GM19328 (cell line): ENCODE data around the gene WDFY1.

ENCODE experiments used
- ATAC-seq: cut with Tn5 transposase; IDR thresholded peaks from one replicate; pipeline ENCODE4 v1.9.1; 2021; ENCODE audit warnings: mild to moderate bottlenecking, moderate library complexity; ENCODE audit not compliant: unreplicated experiment

Gene WDFY1

GRCh38 chr2:223930103-223930976 is 14.8 kb downstream of the WDFY1 start:
- no peak for ATAC-seq

GRCh38 chr2:223929571-223930102 is 15.5 kb downstream of the WDFY1 start:
- no peak for ATAC-seq

DNA sequence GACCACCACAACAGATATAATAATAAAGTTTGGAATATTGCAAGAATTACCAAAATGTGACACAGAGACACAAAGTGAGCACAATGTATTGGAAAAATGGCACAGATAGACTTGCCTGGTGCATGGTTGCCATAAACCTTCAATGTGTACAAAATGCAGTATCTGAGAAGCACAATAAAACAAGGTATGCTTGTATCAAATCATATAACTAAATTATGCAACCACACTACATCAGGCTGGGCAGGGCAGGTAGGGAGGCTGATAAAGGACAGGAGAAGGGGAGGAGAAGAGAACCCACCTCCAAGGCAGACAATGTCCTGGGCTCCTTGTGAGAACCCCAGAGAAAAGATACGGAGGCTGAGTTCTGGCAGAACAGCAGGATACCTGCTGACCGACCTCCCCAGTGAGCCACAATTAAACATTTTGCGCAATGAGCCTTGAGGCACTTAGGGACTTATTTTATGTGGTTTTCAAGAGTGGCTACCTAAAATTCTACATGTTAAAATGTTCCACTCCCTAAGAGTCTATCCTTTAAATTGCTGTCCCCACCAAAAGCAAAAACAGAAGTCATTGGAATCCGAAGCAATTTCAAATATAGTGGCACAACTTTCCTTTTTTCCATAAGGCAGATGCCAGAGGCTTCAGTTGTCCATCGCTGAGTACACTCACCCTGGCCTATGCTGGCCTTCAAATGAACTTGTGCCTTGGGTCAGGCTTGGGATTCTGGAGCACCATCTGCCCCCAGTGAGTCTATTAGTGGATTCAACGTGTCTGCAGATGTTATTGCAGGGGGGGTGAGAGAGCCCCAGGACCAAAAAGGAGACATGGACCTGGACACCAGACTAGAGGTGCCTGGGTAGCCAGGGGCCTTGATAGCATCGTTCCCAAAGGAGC is 16.8 kb downstream of the WDFY1 start:
- ATAC-seq = no peak

DNA sequence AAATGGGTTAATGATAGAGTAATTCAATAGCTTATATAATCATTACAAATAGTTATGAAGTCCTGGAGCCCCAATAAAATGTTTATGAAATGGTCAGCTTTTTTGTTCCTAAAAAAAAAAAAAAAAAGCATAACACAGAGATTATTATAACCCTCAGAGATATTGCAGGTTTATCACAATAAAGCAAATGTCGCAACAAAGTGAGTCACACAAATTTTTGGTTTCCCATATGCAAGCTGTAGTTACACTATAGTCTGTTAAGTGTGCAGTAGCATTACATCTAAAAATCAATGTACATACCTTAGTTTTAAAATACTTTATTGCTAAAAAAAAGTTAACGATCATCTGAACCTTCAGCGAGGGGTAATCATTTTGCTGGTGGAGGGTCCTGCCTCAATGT is 20.0 kb downstream of the WDFY1 start:
- ATAC-seq = no peak

DNA sequence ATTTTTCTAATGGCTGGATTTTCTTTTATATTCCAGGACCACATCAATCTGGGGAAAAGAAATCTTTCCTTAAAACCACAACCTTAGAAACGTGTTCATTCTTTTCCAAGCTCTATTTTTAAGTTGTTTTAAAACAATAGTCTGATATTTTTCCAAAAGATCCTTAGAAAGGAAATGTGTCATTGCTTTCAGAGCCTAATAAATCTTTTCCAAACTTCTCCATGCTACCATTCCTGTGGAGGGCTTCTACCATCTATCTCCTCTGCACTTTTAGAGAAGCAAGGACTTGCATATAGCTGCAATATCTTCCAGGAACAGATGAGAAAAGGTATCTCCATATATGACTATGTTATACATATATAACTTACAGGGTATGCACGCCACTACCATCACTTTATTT is 21.2 kb downstream of the WDFY1 start:
- ATAC-seq = no peak

DNA sequence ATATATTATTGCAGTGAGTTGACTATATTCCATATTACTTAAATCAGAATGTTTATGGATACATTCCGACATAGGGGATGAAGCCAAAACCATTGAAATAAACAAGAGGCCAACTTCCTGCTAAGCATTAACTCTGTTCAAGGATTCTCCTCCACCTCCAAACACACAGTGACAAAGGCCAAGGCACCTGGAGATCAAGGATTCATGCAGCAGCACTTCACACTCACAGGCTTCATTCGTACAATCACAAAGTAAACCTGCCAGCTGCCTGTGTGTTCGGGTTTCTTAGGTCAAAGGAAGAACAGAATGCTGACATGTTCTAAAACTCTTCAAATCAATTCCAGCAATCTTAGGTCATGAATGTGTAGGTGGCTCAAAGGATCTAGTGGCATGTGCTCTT is 22.8 kb downstream of the WDFY1 start:
- no peak for ATAC-seq

DNA sequence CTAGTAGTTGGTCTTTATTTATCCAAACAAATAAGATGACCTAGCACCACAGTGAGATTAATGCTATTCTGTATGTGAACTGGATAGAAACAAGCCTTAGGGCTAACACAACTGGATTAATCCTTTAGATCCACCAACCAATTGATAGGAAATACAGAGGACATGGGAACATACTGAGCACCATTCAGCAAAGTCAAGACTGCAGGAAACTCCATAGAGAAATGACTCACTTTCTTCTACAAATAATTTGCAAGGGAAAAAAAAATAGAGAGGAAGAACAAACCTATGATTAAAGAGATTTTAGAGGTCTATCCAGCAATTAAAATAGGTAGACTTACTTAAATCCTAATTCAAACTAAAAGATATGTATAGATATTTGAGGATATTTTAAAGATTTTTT is 23.9 kb downstream of the WDFY1 start:
- ATAC-seq = no peak

GRCh38 chr2:223920109-223920508 is 25.0 kb downstream of the WDFY1 start:
- ATAC-seq = no peak

DNA sequence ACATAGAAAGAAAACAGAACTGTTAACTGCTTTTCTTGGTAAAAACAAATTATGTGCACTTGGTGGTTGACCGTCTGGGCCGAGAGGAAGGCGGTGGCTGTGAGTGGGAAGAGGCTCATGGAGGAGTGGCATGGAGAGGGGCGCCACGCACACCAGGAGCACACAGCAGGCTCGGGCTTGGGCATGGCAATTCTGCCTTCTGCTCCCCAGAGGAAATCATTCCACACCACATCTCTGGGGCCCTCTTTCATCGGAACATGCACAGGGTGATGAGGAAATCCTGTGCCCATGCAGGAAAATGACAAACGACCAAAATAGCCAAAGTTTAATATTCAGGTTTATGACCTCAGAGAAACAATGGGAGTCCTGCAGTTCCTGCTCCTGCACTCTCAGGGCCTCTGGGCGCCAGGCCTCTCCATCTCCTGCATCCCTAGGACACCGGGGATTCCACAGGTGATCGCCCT is 26.4 kb downstream of the WDFY1 start:
- ATAC-seq = no peak

DNA sequence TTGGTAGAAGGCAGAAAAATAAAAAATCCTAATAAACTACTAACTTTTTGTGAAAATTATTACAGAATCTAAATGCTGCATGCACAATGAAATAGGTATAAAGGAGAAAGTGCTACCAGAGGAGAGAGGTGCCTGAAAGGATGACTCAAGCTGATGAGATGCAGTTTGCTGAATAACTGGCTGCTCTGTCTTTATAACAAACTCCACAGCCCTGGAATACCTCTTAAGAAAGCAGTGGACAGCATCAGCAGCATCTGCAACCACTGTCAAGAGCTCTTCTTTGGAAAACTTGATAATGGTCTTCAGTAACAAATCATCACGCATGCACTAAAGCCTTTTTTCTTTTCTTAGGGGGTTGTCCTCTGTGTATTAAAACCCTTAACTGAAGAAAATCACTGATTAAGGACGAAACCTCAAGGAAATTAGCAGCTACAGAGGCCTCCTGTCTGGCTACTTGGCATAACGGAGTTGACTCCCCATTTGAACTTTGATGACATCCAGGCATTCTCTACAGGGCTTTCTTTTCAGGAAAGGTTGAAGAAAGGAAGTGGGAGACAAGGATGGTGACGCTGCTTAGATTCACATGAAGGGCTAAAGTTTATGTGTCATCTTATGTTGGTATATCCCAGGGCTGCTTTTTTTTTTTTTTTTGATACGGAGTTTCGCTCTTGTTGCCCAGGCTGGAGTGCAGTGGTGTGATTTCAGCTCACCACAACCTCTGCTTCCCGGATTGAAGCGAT is 28.8 kb downstream of the WDFY1 start:
- ATAC-seq = no peak

DNA sequence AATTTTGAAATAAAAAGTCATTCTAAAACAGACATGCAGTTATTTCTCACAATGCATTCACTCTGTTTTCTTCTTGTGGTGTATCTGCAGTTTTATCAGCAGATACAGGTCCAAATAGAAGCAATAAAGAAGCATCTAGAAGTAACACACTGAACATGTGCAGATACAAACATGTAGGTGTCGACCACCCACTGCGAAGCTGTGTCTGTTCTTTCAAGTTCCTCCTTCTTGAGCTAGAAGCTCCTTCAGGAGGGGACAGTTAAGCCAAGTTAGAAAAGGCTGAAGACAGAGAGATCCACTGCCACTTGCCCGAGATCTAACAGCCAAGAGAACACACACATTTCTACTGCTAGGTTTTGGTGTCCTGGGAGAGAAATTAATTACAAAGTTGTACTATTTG is 30.1 kb downstream of the WDFY1 start:
- ATAC-seq = no peak

DNA sequence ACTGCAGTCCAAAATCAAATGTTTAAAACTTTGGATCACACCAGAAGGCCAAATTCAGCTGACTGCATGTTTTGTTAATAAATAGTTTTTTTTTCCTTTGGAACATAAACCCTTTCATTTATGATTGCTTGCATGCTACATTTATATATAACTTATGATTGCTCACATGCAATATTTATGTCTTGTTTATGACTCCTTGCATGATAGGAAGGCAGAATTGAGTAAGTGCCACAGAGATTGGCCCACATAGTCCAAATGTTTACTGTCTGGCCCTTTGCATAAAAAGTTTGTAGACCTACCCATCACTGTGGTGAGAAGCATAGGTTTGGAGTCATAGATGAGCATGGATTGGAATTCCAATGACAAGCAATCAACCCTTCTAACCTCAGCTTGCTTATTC is 30.8 kb downstream of the WDFY1 start:
- ATAC-seq = no peak

GRCh38 chr2:223909001-223909741 is 36.0 kb downstream of the WDFY1 start:
- no peak for ATAC-seq

GRCh38 chr2:223908304-223908998 is 36.7 kb downstream of the WDFY1 start:
- no peak for ATAC-seq

DNA sequence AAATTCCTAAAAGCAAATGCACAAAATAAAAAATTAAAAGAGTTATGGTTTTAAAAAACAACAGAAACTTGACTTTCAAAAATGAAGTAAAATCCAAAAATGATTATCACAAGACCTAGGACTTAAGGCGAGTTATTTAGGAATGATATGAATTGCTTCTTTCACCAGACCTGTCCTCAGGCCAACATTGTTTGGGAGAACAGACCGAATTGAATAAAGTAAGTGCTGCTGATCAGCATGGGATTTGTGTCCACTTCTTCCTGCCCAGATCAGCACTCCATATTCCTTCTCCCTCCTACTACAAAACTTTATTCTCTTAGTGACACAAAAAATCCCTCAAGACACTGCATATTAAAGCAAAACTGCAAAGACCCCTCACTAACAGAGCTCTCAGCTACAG is 39.1 kb downstream of the WDFY1 start:
- no peak for ATAC-seq

GRCh38 chr2:223901854-223902253 is 43.3 kb downstream of the WDFY1 start:
- no peak for ATAC-seq

GRCh38 chr2:223901311-223901710 is 43.8 kb downstream of the WDFY1 start:
- no peak for ATAC-seq

- ATAC-seq = no peak
Measured at GRCh38 chr2:223900531-223900930, 44.6 kb downstream of the WDFY1 start.

DNA sequence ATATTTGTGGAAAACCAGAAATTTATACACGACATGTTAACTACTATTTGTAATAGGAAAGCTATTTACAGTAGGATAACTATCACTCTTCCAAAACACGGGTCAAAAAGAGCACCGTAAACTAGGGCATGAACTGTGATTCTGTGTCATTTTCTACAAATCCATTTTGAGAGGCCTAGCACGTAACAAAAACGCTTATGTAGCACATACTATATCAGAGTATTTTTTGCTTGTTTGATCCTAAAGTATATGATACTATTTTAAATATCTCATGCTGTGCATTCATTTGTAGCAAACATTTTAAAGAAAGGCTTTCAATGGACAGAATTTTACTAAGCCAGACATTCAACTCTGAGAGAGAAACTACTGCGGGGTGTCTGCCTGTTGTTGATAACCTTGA is 45.1 kb downstream of the WDFY1 start:
- no peak for ATAC-seq
